Common myeloid progenitor, CD34-positive (primary cell): ENCODE measurements around the gene GPC5.
"Not testable (repeated sequence)": the region's sequence is repeated elsewhere in the genome, so short reads cannot be mapped to it uniquely, and the experiment has no call there.

ENCODE experiments used
- CTCF ChIA-PET: fragments of 350-600 bp; sonication (Branson Sonifier 250); formaldehyde crosslinking; loops from one replicate; lab custom pipeline; 2021; ENCODE audit warnings: antibody characterized with exemption; lab: Charles Lee
- POLR2A ChIA-PET: fragments of 350-600 bp; sonication (Branson Sonifier 250); formaldehyde crosslinking; loops from one replicate; lab custom pipeline; 2021; ENCODE audit warnings: antibody characterized with exemption; lab: Charles Lee
- DNase-seq, 3 donors: peaks; one replicate each; pipeline versions ENCODE4 v3.0.0 to v3.0.0-alpha.2; 2013
- H3K27ac ChIP-seq, 2 experiments: 1 replicate in 1 of 2; 2 replicates in 1 of 2; pipeline ENCODE4 v1.7.0; 2013; ENCODE audit warnings: inconsistent platforms in 2 of 2, low read length in 2 of 2, mild to moderate bottlenecking in 2 of 2, low read depth in 1 of 2, moderate library complexity in 1 of 2; ENCODE audit not compliant: severe bottlenecking in 2 of 2, insufficient read depth in 1 of 2, poor library complexity in 1 of 2
- H3K27me3 ChIP-seq, 5 experiments: replicated peaks in 2 of 5; 1 replicate in 3 of 5; 2 replicates in 2 of 5; pipeline versions ENCODE4 v1.6.1 to v1.7.0; 2013; ENCODE audit warnings: low read length in 4 of 5, mild to moderate bottlenecking in 2 of 5, moderate library complexity in 2 of 5, inconsistent platforms in 1 of 5; ENCODE audit not compliant: insufficient read depth in 5 of 5, control insufficient read depth in 4 of 5
- H3K36me3 ChIP-seq, 4 experiments: 1 replicate in 2 of 4; 2 replicates in 2 of 4; pipeline versions ENCODE4 v1.6.1 to v1.7.0; 2013; ENCODE audit warnings: low read length in 3 of 4, control low read depth in 1 of 4, mild to moderate bottlenecking in 1 of 4; ENCODE audit not compliant: control insufficient read depth in 4 of 4, insufficient read depth in 4 of 4
- H3K4me1 ChIP-seq, 4 experiments: 1 replicate in 3 of 4; 2 replicates in 1 of 4; pipeline versions ENCODE4 v1.6.1 to v1.7.1; 2013; ENCODE audit warnings: low read length in 3 of 4, mild to moderate bottlenecking in 3 of 4, control low read depth in 1 of 4, inconsistent platforms in 1 of 4, moderate library complexity in 1 of 4; ENCODE audit not compliant: control insufficient read depth in 4 of 4, insufficient read depth in 4 of 4; ENCODE audit errors: control extremely low read depth in 1 of 4
- H3K4me3 ChIP-seq, 7 experiments: 1 replicate in 4 of 7; 2 replicates in 3 of 7; pipeline versions ENCODE4 v1.5.1 to v1.7.0; 2013; ENCODE audit warnings: mild to moderate bottlenecking in 7 of 7, low read length in 6 of 7, moderate library complexity in 6 of 7, inconsistent platforms in 2 of 7, low read depth in 2 of 7, control low read depth in 1 of 7; ENCODE audit not compliant: insufficient read depth in 4 of 7, control insufficient read depth in 1 of 7; ENCODE audit errors: extremely low read depth in 1 of 7
- H3K9me3 ChIP-seq, 5 experiments: 1 replicate in 4 of 5; 2 replicates in 1 of 5; pipeline versions ENCODE4 v1.6.1 to v1.7.1; 2013; ENCODE audit warnings: low read length in 4 of 5, mild to moderate bottlenecking in 2 of 5, inconsistent platforms in 1 of 5, low read depth in 1 of 5, moderate library complexity in 1 of 5; ENCODE audit not compliant: control insufficient read depth in 4 of 5, insufficient read depth in 2 of 5; ENCODE audit errors: control extremely low read depth in 1 of 5
- WGBS: methylation state at CpG from one replicate; pipeline ENCODE4 v1.1.5; 2013; ENCODE audit not compliant: insufficient coverage; 5-methylcytosine and 5-hydroxymethylcytosine counted together

Gene GPC5

DNA sequence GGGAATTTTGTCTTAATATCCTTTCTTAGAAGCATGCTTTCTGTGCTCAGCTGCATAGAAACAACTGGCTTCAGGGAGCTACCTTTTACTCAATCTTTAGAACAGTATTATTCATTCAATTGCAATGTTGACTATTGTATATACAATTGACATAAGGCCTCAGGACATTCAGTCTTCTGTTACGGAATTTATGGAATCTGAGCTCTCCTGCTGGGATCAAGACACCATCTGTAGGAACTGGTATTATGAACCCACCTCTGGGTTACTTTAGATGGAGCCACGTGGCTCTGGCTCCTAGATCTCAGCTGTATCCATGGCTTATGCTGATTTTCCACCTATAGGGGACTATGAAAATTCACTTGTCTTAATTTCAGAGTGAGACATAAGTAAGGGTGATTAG lies 1112.0 kb downstream of the GPC5 start:
- POLR2A ChIA-PET = no interaction called here
- H3K4me1 ChIP-seq = no peaks in the 10 kb centered on the region
- no peaks in the 10 kb centered on the region for H3K36me3 ChIP-seq
- no peak overlapping the region for H3K4me3 ChIP-seq
- CTCF ChIA-PET = no interaction called here
- no peaks in the 10 kb centered on the region for H3K27me3 ChIP-seq
- no peak for DNase-seq
- no peak overlapping the region for H3K27ac ChIP-seq
- 79% methylated on average over 2 of the region's 2 CpGs for WGBS
- no peaks in the 10 kb centered on the region for H3K9me3 ChIP-seq

DNA sequence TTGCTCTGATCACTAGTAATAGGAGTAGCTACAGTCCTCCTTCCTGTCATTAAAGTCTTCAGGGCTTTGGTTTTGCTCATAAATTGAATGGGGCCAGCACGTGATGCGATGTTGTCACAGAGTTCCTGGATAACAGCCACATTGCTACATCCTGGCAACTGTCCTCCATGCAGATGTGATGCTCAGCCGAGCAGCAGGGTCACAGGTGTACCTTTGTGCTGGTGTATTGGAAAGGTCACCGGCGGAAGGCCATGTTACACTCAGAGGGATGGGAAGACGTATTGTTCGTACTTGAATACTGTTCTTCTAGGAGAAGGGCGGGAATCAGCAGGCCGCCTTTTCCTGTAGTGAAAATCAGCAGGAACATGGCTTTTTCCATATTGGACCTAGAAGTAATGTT lies 1114.4 kb downstream of the GPC5 start:
- no peak overlapping the region for H3K27ac ChIP-seq
- no peak overlapping the region for H3K4me3 ChIP-seq
- peaks cover 0 to 2% (median 0%) of the 10 kb centered on the region in 5 experiments for H3K9me3 ChIP-seq
- ChIA-PET POLR2A (no interaction called here), CTCF (interaction anchor here (1.4 kb wide), 1 partner anchor 13 kb away, joined by 3 read pairs; no protein-coding TSS in a partner anchor)
- DNase-seq = no peak
- no peaks in the 10 kb centered on the region for H3K4me1 ChIP-seq
- H3K27me3 ChIP-seq = no peaks in the 10 kb centered on the region
- no peaks in the 10 kb centered on the region for H3K36me3 ChIP-seq
- 90% methylated on average over 7 of the region's 9 CpGs for WGBS

- Histone ChIP-seq H3K27ac (no peak overlapping the region), H3K4me1 (no peaks in the 10 kb centered on the region), H3K36me3 (no peaks in the 10 kb centered on the region), H3K27me3 (no peaks in the 10 kb centered on the region), H3K4me3 (no peak overlapping the region), H3K9me3 (peaks cover 0 to 2% (median 0%) of the 10 kb centered on the region in 5 experiments)
- DNase-seq = no peak
- CTCF ChIA-PET = no interaction called here
- POLR2A ChIA-PET = no interaction called here
- WGBS = no CpG with 5 or more reads among the region's 1 CpG
Observed at GRCh38 chr13:92513672-92514071, 1115.3 kb downstream of the GPC5 start.

DNA sequence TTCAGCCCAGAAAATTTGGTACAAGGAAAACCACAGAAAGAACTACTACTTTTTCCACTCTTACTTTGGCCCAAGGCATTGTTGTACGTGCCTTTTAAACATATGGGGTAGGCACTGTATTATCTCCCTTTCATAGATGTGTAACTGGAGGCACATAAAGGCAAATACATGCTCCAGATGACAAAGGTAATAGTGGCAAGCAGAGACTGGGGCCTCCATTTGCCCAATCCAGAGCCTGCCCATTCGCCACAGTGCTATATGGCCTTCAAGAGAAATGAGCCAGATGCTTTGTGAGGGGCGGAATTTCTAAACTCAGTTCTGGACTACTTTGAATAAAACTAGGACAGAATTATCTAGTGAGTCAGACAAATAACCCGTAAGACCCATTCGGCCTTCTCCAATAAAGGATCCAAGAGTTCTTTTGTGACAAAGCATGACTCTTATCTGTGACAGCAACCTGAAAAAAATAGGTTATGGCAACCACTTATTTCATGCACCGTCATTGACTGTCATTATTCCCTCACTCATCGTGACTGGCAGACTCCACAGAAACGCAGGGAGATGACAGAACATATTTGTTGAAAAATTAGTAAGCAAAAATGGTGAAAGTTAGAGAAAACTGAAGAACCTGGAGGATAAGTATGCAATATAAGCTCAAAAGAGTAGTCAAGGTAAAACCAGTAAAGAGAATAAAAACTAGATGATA lies 1116.2 kb downstream of the GPC5 start:
- Histone ChIP-seq H3K36me3 (no peaks in the 10 kb centered on the region), H3K27ac (no peak overlapping the region), H3K9me3 (peaks cover 0 to 2% (median 0%) of the 10 kb centered on the region in 5 experiments), H3K4me1 (no peaks in the 10 kb centered on the region), H3K27me3 (no peaks in the 10 kb centered on the region), H3K4me3 (no peak overlapping the region)
- ChIA-PET CTCF (no interaction called here), POLR2A (no interaction called here)
- no peak for DNase-seq
- WGBS = 97% methylated on average over 5 of the region's 8 CpGs

DNA sequence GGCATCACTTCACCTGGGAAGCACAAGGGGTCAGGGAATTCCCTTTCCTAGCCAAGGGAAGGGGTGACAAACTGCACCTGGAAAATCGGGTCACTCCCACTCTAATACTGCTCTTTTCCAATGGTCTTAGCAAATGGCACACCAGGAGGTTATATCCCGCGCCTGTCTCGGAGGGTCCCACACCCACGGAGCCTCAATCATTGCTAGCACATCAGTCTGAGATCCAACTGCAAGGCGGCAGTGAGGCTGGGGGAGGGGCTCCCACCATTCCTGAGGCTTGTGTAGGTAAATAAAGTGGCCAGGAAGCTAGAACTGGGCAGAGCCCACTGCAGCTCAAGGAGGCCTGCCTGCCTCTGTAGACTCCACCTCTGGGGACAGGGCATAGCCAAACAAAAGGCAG lies 1118.5 kb downstream of the GPC5 start:
- WGBS = 90% methylated on average over 6 of the region's 6 CpGs
- H3K36me3 ChIP-seq, H3K4me3 ChIP-seq, H3K27me3 ChIP-seq, H3K4me1 ChIP-seq, CTCF ChIA-PET, H3K9me3 ChIP-seq, H3K27ac ChIP-seq, DNase-seq, POLR2A ChIA-PET: not testable (repeated sequence)

DNA sequence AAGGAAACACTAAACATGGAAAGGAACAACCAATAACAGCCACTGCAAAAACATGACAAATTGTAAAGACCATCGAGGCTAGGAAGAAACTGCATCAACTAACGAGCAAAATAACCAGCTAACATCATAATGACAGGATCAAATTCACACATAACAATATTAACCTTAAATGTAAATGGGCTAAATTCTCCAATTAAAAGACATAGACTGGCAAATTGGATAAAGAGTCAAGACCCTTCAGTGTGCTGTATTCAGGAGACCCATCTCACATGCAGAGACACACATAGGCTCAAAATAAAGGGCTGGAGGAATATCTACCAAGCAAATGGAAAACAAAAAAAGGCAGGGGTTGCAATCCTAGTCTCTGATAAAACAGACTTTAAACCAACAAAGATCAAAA lies 1120.2 kb downstream of the GPC5 start:
- CTCF ChIA-PET, DNase-seq, H3K27ac ChIP-seq, H3K4me3 ChIP-seq, H3K4me1 ChIP-seq, H3K36me3 ChIP-seq, H3K9me3 ChIP-seq, H3K27me3 ChIP-seq, POLR2A ChIA-PET: not testable (repeated sequence)
- WGBS = no CpG with 5 or more reads among the region's 2 CpGs

DNA sequence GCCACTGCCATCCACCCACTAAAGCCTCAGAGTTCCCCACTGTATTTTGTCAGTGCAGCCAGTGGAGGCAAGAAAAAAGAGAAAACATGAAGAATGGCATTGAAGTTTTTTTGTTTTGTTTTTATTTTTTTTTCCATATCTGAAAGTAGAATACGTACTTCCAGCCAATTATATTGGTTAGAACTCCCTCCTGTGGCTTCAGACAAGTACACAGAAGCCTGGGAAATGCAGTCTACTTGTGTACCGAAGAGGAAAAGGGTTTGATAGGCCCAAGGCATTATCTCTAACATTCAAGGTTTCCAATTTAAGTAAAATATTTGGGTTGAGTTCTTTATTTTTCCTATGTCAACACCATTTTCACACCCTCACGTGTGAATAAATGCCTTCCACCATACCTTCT lies 1131.9 kb downstream of the GPC5 start:
- DNase-seq = no peak
- H3K9me3 ChIP-seq = no peaks in the 10 kb centered on the region
- H3K4me1 ChIP-seq = no peaks in the 10 kb centered on the region
- no peak overlapping the region for H3K27ac ChIP-seq
- POLR2A ChIA-PET = no interaction called here
- H3K4me3 ChIP-seq = no peak overlapping the region
- H3K27me3 ChIP-seq = no peaks in the 10 kb centered on the region
- H3K36me3 ChIP-seq = no peaks in the 10 kb centered on the region
- WGBS = no CpG with 5 or more reads among the region's 3 CpGs
- CTCF ChIA-PET = no interaction called here
